T-helper 1 cell (primary cell): Measurements from ENCODE around the gene BBS1.
"Not testable (repeated sequence)": the region's sequence is repeated elsewhere in the genome, so short reads cannot be mapped to it uniquely, and the experiment has no call there.

Experiments
- DNase-seq, 5 donors: peaks; one replicate each; pipeline ENCODE4 v3.0.0-alpha.2; 2012 to 2020

BBS1 gene

GRCh38 chr11:66529069-66529468 is 18.6 kb downstream of the BBS1 start:
- DNase-seq = no peak

- no peak for DNase-seq
Measured at GRCh38 chr11:66529655-66530054, 19.2 kb downstream of the BBS1 start.

DNA sequence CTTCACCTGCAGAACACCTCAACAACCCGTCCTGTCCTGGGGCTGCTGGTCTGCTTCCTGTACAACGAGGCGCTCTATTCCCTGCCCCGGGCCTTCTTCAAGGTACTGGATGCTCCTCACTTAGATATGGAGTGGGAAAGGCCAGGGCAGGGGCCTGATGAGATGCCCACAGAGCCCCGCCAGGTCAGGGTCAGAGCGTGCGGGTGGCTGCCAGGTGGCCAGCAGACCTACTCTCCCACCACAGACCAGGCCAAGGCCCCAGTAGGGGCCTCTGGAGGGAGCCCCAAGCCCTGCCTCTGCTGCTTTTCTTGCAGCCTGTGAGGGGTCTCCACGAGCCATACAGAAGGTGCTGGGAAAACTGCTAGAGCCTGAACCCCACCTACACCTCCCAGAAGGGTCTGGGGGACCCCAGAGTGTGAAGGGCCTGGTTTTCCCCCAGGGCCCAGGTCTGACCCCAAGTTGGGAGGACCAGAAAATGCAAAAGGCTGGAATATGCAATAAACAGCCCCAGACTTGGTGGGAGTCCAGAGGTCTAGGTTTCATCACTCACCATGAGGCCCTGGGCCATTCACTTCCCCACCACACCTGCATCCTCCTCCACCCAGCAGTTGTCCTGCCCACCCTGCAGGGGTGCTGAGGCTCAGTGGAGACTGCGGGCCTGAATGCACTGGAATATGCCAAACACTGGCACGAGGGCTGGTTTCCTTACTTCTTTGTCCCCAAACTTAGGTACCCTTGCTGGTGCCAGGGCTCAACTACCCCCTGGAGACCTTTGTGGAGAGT is 20.7 kb downstream of the BBS1 start:
- DNase-seq = no peak

DNA sequence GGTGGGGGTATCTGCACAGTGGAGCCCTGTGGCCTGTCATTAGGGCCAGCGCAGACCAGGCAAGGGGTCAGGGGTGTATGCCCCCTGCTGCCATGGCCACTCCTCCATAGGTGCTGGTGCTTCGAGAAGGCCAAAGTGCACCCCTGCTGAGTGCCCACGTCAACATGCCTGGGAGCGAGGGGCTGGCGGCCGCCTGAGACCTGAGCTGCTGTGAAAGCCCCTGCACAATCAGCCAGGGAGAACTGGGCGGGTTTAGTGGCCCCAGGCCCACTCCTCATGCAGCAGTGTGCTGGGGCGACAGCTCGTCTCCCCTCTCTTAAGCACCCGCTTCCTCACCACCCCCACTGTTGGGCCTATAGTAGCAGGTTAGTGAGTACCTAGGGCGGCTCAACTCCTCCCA is 21.4 kb downstream of the BBS1 start:
- no peak for DNase-seq

DNA sequence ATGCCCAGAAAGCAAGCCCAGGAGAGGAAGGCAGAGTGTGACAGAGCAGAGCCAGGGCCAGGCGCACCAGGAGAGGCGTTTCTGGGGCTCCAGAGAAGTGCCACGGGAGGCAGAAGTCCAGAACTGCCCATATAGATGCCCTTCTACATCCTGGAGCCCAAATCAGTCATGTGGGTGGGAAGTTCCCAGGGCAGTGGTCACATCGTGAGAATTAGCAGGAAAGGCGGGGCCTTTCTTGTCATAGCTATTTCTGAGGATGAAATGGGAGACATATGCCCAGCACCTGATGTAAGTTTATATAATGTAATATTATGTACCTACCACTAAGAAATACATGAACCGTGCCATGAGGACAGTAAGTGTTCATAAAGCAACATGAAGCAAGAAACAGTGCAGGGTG is 22.3 kb downstream of the BBS1 start:
- DNase-seq = no peak

DNA sequence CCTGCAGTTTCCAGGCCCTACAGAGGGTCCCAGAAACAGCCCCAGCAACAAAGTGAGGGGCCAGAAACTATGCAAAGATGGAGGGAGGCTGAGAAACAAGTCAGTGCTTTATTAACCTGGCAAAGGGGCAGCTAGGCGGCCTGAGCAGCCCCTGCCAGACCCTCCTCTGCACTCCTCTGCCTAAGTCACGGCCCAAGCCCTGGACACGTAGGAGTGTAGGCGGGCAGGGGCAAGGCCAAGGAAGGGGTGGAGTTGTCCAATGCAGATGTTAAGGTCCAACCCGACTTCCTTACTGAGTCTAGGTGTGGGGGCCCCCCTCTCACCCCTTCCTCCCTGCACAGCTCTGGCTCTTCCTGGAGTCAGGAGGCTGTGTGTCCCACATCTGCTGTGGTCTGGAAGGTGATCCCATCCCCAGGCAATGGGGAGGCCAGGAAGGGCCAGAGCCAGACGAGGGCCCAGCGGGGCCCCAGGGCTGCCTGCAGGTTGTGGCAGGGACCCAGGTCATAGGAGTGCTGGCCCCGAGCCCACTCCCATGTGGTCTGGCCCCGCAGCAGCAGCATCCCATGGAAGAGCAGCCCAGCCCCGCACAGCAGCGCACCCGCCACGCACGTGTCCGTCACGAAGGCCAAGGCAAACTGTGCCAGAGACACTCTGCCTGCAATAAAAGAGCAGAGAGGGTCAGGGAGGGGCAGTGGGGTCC is 28.9 kb downstream of the BBS1 start:
- DNase-seq = no peak

DNA sequence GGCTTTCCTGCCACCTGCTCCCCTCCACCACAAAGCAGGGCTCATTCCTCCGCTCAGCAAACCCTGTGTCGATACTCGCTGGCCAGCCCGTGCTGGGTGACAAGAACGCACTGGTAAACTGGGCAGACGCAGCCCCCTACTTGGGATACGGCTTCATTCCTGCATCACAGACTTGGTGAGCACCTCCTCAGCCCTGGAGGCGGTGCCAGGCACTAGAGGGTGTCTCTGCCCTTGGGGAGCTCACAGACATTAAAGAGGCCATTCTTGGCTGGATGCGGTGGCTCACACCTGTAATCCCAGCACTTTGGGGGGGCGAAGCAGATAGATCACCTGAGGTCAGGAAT is 29.4 kb downstream of the BBS1 start:
- DNase-seq = no peak

GRCh38 chr11:66540598-66540997 is 30.2 kb downstream of the BBS1 start:
- not testable (repeated sequence) for DNase-seq

- DNase-seq = no peak
Measured at GRCh38 chr11:66541892-66542291, 31.5 kb downstream of the BBS1 start.

DNA sequence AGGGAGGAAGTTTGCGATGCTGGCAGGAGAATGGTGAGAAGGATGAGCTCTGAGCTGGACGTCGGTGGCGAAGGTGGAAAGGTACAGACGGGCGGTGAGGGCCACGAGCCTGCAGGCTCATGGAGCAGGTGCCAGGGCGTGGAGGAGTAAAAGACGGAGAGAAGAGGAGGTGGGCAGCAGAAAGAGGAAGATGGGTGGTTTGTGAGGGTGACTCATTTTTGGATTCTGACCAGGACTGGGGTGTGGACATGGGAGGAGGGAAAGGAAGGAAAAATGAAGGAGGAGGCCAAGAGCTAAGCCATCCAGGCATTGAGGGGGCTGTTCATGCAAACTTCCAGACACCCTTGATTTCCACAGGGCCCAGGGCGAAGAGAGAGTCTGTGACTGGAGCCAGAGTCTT is 31.9 kb downstream of the BBS1 start:
- no peak for DNase-seq

- DNase-seq = peak; percentile 39 to 83 (median 50)
Measured at GRCh38 chr11:66543263-66544107, 33.0 kb downstream of the BBS1 start.

GRCh38 chr11:66544952-66545351 is 34.5 kb downstream of the BBS1 start:
- DNase-seq = not testable (repeated sequence)

- DNase-seq = peak; percentile 68 to 94 (median 77)
Measured at GRCh38 chr11:66545701-66546367, 35.4 kb downstream of the BBS1 start, which contains the start of gene ZDHHC24. ZDHHC24 (minus strand) TSS chr11:66546048; CDS start chr11:66546003, 45 bp downstream.

- peak in 1 of 5 donors; percentile 4 for DNase-seq
Measured at GRCh38 chr11:66546368-66546965, 36.0 kb downstream of the BBS1 start, which contains the start of gene ACTN3. ACTN3 (plus strand) TSS chr11:66546903; CDS start chr11:66546938, 35 bp downstream.

DNA sequence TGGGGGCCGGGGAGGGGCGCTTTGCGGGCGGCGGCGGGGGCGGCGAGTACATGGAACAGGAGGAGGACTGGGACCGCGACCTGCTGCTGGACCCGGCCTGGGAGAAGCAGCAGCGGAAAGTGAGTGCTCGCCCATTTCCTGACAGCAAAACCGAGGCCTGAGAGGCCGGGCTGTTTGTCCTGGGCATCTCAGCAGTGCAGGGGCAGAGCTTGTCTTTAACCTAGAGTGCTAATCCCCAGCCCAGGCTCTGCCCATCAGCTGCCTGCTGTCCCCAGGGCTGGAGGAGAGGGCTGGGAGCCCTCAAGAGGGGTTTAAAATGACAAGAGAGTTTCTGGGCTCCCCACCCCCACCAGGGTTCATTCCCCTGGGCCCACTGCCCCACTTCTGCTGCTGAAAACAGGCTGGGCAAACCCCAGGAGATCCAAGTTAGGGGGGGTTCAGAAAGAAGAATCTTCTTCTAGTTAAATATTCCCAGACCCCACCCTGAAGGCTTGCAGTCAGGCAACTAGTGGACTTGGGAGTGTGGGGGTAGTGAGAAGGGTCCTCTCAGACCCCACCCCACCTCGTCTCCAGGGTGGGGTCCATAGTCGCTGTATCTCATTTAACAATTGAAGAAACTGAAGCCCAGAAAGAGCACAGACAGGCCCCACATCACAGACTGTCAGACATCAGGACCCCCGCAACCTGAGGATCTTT is 36.7 kb downstream of the BBS1 start:
- no peak for DNase-seq

DNA sequence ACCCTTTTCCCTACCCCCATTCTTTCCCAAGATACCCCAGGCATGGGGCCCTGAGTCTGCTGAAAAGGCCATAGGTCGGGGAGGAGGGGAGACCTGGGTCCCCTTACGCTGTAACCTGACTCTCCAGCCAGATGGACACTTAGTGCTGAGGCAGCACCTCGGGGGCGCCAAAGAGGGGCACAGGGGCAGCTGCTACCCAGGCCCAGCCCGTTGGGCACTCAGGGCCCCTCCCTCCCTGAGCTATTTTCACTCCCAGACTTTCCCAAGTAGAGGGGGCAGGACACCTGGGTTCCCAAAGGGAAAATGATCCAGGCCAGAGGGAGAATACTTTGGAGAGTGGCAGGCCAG is 37.2 kb downstream of the BBS1 start:
- DNase-seq = no peak

DNA sequence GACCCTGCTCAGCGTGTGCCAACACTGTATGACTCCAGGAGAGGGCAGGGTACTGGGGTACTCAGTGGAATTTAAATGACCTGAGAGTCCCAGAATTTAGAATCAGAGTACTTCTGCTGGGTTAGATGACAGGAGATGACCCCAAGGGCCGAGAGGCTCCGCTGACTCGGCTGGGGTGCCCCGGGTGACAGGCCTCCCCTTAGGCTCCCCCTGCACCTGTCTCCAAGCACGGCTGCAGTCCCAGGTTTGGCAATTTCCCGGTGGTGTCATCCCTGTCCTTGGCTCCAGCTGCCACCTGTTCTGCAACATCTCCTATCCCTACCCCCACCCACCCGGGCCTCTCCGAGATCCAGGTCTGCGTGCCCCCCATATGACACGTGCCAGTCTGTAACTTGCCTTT is 37.6 kb downstream of the BBS1 start:
- no peak for DNase-seq

- DNase-seq = no peak
Measured at GRCh38 chr11:66548774-66549630, 38.6 kb downstream of the BBS1 start.

- no peak for DNase-seq
Measured at GRCh38 chr11:66549696-66550095, 39.3 kb downstream of the BBS1 start.

- no peak for DNase-seq
Measured at GRCh38 chr11:66550887-66551286, 40.5 kb downstream of the BBS1 start.

DNA sequence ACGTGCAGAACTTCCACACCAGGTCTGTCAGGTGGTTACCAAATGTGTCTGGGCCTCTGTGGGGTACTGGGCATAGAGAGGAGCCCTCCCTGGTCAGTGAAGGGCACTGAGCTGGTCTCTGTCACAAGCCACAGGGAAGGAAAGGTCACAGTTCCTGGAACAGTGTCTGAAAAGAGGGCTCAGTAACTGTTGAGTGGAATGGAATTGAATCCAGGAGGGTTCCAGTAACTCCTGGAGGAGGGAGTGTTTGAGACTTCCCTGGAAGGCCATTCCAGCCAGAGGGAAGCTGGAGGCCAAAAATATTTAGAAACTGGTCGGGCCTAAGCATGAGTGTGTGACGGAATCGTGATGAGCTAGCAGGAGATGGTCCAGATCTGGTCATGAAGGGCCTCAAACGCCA is 44.2 kb downstream of the BBS1 start:
- no peak for DNase-seq
